HG03159 (cell line): Measurements from ENCODE around the gene PHF20.
"Not testable (repeated sequence)": the region's sequence is repeated elsewhere in the genome, so short reads cannot be mapped to it uniquely, and the experiment has no call there.

Experiments used
- ATAC-seq: cut with Tn5 transposase; IDR thresholded peaks from one replicate; pipeline ENCODE4 v1.9.1; 2021; ENCODE audit warnings: mild to moderate bottlenecking, moderate library complexity; ENCODE audit not compliant: unreplicated experiment

The PHF20 gene

GRCh38 chr20:35837577-35838195 is 65.9 kb downstream of the PHF20 start:
- no peak for ATAC-seq

DNA sequence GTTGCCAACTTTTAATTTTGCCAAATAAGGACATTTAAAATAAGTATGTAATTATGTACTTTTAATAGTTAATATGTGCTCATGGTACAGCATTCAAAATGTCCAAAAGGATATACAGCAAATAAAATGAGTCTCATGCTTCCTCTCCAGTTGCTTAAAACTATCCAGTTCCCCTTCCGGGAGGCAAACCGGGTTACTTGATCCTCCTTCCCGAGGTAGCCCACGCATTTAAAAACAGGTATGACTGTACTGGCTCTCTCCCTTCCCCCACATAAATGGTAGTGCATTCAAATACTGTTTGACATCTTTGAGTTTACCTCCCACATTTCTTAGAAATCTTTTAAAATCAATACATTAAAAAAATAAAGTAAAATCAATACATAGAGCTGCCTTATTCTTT is 66.4 kb downstream of the PHF20 start:
- ATAC-seq: no peak

- ATAC-seq: no peak
Observed at GRCh38 chr20:35839904-35840303, 68.1 kb downstream of the PHF20 start.

DNA sequence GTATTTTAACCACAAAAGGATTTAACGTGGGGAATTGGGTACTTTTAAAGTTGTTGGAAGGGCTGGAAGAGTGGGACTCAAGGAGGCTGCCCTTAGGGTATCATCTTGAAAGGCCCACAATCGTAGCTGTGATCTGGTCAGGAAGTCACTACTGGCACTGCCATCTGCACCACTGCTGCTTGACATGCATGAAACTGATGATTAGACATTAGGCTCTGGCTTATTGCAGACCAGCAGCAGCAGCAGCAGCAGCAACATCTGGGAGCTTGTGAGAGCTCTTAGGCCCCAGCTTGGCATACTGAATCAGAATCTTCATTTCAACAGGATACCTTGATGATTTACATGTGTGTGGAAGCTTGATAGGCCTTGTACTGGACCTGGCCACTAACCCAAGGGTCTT is 68.6 kb downstream of the PHF20 start:
- no peak for ATAC-seq

- ATAC-seq: no peak
Observed at GRCh38 chr20:35842361-35842760, 70.5 kb downstream of the PHF20 start.

DNA sequence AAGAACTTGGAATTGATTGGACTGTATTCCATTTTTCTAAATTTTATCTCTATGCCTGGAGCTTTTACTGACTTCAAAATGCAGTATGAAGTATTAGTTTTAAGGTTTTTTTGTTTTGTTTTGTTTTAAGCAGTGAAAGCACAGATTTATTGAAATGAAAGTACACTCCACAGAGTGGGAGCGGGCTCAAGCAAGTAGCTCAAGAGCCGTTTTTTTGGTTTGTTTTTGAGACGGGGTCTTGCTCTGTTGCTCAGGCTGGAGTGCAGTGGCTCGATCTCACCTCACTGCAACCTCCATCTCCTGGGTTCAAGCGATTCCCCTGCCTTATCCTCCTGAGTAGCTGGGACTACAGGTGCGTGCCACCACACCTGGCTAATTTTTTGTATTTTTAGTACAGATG is 72.1 kb downstream of the PHF20 start:
- ATAC-seq: not testable (repeated sequence)

GRCh38 chr20:35845561-35845960 is 73.7 kb downstream of the PHF20 start:
- ATAC-seq: no peak

GRCh38 chr20:35849706-35850105 is 77.9 kb downstream of the PHF20 start:
- no peak for ATAC-seq

- not testable (repeated sequence) for ATAC-seq
Observed at GRCh38 chr20:35851659-35852058, 79.8 kb downstream of the PHF20 start.

DNA sequence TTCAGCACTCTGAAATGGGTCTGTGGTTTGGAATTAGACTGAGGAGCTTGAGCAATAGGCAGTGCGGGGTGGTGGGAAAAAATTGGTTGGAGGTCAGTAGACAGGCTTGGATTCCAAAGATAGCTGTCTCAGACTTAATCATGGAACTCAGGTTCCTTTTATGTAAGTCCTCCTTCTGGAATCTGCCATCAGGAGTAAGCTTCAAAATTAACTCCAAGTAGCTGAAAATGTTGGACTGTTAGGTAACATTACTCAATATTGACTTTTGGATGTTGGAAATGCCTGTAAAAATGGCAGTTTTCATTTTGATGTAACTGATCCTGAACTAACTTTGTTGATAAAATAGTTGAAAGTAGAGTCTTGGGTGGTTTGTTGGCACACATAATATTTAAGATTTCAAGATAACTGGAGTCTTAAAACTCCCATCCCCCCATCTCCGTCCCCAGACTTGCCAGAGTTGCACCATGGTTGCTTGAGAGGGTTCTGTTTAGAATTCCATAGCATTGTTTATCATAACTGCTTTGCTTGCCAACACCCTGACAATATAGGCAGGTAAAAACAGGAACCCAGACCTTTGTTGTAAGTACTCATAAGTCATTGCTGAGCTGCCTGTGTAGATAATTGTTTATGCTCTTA is 83.0 kb downstream of the PHF20 start:
- no peak for ATAC-seq

DNA sequence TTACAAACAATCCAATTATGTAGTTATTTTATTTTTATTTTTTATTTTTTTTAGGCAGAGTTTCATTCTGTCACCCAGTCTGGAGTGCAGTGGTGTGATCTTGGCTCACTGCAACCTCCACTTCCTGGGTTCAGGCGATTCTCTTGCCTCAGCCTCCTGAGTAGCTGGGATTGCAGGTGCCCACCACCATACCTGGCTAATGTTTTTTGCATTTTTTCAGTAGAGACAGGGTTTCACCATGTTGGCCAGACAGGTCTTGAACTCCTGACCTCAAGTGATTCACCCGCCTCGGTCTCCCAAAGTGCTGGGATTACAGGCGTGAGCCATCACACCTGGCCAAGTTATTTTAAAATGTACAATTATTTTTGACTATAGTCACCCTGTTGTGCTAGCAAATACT is 83.8 kb downstream of the PHF20 start:
- not testable (repeated sequence) for ATAC-seq

DNA sequence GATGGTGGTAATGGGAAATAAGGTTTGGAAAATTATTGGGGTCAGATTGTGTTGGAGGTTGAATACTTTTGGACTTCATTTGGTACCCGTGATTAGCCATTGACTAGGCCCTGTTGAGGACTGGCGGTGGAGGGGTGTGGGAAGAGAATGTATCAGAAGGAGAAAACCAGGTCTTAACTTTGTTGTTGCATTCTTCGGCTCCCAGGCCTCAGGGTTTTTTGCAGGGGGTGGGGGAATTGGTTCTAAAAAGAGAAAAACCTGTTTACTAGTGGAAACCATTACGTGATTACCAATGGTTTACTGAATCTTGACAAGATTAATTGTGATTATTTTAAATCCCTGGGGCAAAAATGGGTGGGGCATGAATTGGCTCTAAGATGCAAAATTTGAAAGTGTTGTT is 85.1 kb downstream of the PHF20 start:
- no peak for ATAC-seq

DNA sequence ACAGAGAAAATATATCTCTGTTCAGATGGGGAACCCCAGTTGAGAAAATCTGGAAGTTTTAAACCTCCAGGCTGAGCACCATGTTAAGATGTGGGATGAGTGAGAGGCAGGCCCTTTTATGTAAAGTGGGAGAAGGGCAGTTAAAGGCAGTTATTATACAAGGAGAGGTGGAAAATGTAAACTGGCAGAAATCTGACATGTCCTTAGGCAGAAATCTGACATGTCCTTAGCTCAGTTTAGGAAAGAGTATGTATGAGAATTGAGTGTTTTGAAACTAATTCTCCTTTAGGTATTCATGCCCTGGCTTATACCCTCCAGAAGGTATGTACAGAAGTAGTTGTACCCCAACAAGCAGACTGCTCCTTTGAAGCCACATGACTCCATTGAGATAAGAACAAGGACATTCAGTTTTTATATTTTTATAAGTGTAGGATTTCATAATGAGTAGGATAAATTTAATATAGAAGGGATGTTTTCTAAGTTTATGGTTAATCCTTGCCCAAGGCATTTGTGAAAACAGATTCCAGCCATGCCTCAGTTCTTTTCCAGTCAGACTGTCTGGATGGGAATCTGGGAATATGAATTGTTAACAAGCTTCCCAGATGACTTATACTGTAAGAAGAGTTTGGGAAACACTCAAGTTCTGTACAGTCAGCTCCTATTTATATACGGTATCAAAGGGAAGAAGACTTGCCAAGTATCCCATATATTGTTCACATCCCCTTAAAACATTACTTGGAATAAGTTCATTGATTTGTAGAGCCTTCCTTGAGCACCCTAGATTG is 94.8 kb downstream of the PHF20 start:
- no peak for ATAC-seq

DNA sequence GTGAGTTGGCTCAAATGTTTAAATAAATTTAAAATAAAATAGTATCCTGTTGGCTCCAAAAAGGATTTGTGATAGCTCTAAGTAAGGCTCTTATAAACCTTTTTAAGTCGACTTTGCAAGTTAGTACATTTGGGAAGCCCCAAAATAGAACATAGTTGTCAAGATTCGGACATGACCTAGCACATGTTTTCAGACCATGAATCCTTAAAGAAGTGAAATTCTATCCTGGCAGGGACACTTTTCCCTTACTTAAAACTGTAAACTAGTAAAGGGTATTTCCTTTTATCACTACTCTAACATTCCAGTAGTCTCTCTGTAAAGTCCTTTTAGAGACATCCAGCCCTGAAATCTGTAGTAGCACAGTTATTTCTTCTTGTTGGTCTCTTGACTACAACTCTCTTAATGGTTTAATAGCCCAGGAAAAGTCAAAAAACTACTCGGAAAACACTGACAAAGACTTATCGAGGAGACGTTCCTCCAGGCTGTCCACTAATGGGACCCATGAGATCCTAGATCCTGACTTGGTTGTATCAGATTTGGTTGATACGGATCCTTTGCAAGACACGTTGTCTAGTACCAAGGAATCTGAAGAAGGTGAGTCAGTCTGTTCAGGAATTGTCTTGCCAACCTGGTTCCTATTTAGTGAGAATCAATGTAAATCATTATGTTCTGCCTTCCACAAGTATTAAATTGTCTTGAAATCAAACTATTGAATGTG is 98.9 kb downstream of the PHF20 start:
- no peak for ATAC-seq

- no peak for ATAC-seq
Observed at GRCh38 chr20:35871259-35871771, 99.5 kb downstream of the PHF20 start.

- no peak for ATAC-seq
Observed at GRCh38 chr20:35876033-35876320, 104.2 kb downstream of the PHF20 start.

- ATAC-seq: no peak
Observed at GRCh38 chr20:35877611-35878010, 105.8 kb downstream of the PHF20 start.

- no peak for ATAC-seq
Observed at GRCh38 chr20:35878113-35878625, 106.4 kb downstream of the PHF20 start.

DNA sequence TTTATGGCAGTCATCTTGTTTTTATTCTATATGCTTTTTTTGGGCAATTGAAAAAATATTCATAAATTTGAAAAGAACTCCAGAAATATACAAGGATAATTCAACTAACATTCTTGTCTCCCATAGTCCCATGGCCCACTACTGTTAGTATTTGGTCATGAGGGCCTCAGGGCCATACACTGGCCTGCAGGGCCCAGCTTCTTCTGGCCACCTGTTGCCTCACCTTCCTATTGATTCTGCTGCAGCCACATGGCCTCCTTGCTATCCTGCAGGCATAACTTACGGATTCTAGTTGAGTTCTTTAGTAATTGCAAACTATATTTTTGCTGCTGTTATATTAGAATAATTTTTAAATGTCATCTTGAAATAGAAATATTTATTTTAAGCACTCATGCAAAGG is 109.9 kb downstream of the PHF20 start:
- ATAC-seq: no peak

GRCh38 chr20:35882427-35883161 is 110.8 kb downstream of the PHF20 start:
- ATAC-seq: not testable (repeated sequence)
